Measurements from ENCODE around the gene EFNA4.
A peak's percentile ranks its signal among the peaks of the same experiment; 100 is the strongest.

The EFNA4 gene

GRCh38 chr1:155075535-155075934, 12.0 kb downstream of the EFNA4 start:
- no peak for DNase-seq

- DNase-seq = no peak
Measured at GRCh38 chr1:155076371-155076770, 12.8 kb downstream of the EFNA4 start.

GRCh38 chr1:155077346-155077745, 13.8 kb downstream of the EFNA4 start:
- no peak for DNase-seq

GRCh38 chr1:155077758-155078445, 14.4 kb downstream of the EFNA4 start:
- no peak for DNase-seq

GRCh38 chr1:155078469-155079209, 15.1 kb downstream of the EFNA4 start, which contains the start of gene EFNA3:
Gene EFNA3 (plus strand): TSS chr1:155078837. CDS start chr1:155078942, 105 bp downstream.
- peak; percentile 73 for DNase-seq

- no peak for DNase-seq
Measured at GRCh38 chr1:155079210-155079486, 15.6 kb downstream of the EFNA4 start.

- peak; percentile 31 for DNase-seq
Measured at GRCh38 chr1:155079487-155080311, 16.2 kb downstream of the EFNA4 start.

- DNase-seq = peak; percentile 44
Measured at GRCh38 chr1:155080312-155081228, 17.0 kb downstream of the EFNA4 start.

GRCh38 chr1:155081472-155082300, 18.1 kb downstream of the EFNA4 start:
- DNase-seq = peak; percentile 42

GRCh38 chr1:155082301-155083051, 18.9 kb downstream of the EFNA4 start:
- DNase-seq = peak; percentile 36

GRCh38 chr1:155083052-155083541, 19.6 kb downstream of the EFNA4 start:
- DNase-seq = no peak

- peak; percentile 31 for DNase-seq
Measured at GRCh38 chr1:155083865-155084721, 20.6 kb downstream of the EFNA4 start.

- peak; percentile 93 for DNase-seq
Measured at GRCh38 chr1:155084722-155085503, 21.4 kb downstream of the EFNA4 start.

GRCh38 chr1:155085504-155086127, 22.1 kb downstream of the EFNA4 start:
- peak; percentile 73 for DNase-seq

GRCh38 chr1:155086128-155086741, 22.7 kb downstream of the EFNA4 start:
- peak; percentile 84 for DNase-seq

- DNase-seq = no peak
Measured at GRCh38 chr1:155086856-155087535, 23.5 kb downstream of the EFNA4 start.

Measured in CD4-positive, alpha-beta T cell treated with Interleukin-17A for 1 hour (primary cell).